Mucosa of descending colon (tissue), 3 donors: ENCODE results near the gene PRAC2. TPM values are rescaled to one million over a fixed set of nuclear protein-coding genes. Genes with fewer than 3 reads are reported as not detected.

ENCODE experiments used
- ATAC-seq: fragments of 200-7000 bp; cut with Tn5 transposase; one replicate; pipeline ENCODE4 v1.9.1; 2020; ENCODE audit warnings: mild to moderate bottlenecking, moderate library complexity
- DNase-seq, 3 donors: peaks; one replicate each; pipeline ENCODE4 v3.0.0-alpha.2; 2020
- H3K36me3 ChIP-seq: fragments of 200-600 bp; one replicate; pipeline ENCODE4 v1.8.0; 2021; ENCODE audit warnings: low read depth, mild to moderate bottlenecking
- H3K4me1 ChIP-seq: fragments of 200-600 bp; one replicate; pipeline ENCODE4 v1.8.0; 2021; ENCODE audit warnings: low read depth, mild to moderate bottlenecking
- H3K4me3 ChIP-seq: fragments of 200-600 bp; one replicate; pipeline ENCODE4 v1.8.0; 2021; ENCODE audit warnings: mild to moderate bottlenecking
- H3K9me3 ChIP-seq: fragments of 200-600 bp; one replicate; pipeline ENCODE4 v1.8.0; 2021; ENCODE audit warnings: mild to moderate bottlenecking
- CTCF ChIP-seq: fragments of 200-600 bp; IDR thresholded peaks from one replicate; pipeline ENCODE4 v1.8.0; 2022; ENCODE audit warnings: antibody characterized with exemption, mild to moderate bottlenecking
- intact Hi-C, 2 donors: fragments of 100-400 bp; cut with DNase I in 1 of 2; cut with micrococcal nuclease in 1 of 2; formaldehyde crosslinking; loops; one replicate each; pipeline versions ENCODE4 v1.11.0 to v1.11.1; 2022; cut with DNase I, micrococcal nuclease
- total RNA-seq, 3 donors: library from RNA; stranded (reverse); fragmentation: NEBNext Ultra II Directional in 2 of 3; extraction: Animal tissue kit (Norgen Biotek cat#: 25700) in 2 of 3; gene quantifications; one replicate each; pipeline versions ENCODE4 v1.2.1 to v1.2.4, GENCODE V29; 2021 to 2023
- donor health status: DM: no; HTN: no; CAD: no; lungs with moderate emphysema.
- donor health status: DM: no; HTN: no; CAD: no.
- donor health status: DM: no; HTN: yes; CAD: no.

Gene PRAC2
- total RNA-seq, 3 donors from 2014 or later = 6.6 to 24.0 (median 12.4) TPM

GRCh38 chr17:48740537-48740936, 17.6 kb downstream of the PRAC2 start:
- DNase-seq (no peak), ATAC-seq (no peak)
- H3K4me1 ChIP-seq = no peaks in the 10 kb centered on the region
- no peaks in the 10 kb centered on the region for H3K36me3 ChIP-seq
- no peak for TF ChIP-seq CTCF
- intact Hi-C loops = no loop called here
- no peaks in the 10 kb centered on the region for H3K9me3 ChIP-seq
- H3K4me3 ChIP-seq = no peak overlapping the region

GRCh38 chr17:48745381-48746275, 22.6 kb downstream of the PRAC2 start:
- ATAC-seq = peak; percentile 10

GRCh38 chr17:48746916-48747444, 24.0 kb downstream of the PRAC2 start:
- no peak for TF ChIP-seq CTCF
- Histone ChIP-seq H3K4me1 (no peaks in the 10 kb centered on the region), H3K4me3 (no peak overlapping the region), H3K36me3 (no peaks in the 10 kb centered on the region), H3K9me3 (no peaks in the 10 kb centered on the region)
- DNase-seq (no peak), ATAC-seq (no peak)
- intact Hi-C loops = no loop called here

More at GRCh38 chr17:48745381-48746275, 22.6 kb downstream of the PRAC2 start:
- Histone ChIP-seq H3K9me3 (no peaks in the 10 kb centered on the region), H3K4me3 (no peak overlapping the region), H3K36me3 (no peaks in the 10 kb centered on the region), H3K4me1 (no peaks in the 10 kb centered on the region)
- no peak for TF ChIP-seq CTCF
- no peak for DNase-seq
- intact Hi-C loops = no loop called here

- Histone ChIP-seq H3K4me1 (no peaks in the 10 kb centered on the region), H3K9me3 (no peaks in the 10 kb centered on the region), H3K4me3 (no peak overlapping the region), H3K36me3 (no peaks in the 10 kb centered on the region)
- DNase-seq (no peak), ATAC-seq (no peak)
- TF ChIP-seq CTCF = no peak
- intact Hi-C loops = no loop called here
These were observed 24.7 kb downstream of the PRAC2 start for GRCh38 chr17:48747445-48748363.

GRCh38 chr17:48748718-48749566, 26.0 kb downstream of the PRAC2 start:
- TF ChIP-seq CTCF = no peak
- no peak for DNase-seq
- H3K36me3 ChIP-seq = no peaks in the 10 kb centered on the region
- intact Hi-C loops = no loop called here
- no peak for ATAC-seq
- no peaks in the 10 kb centered on the region for H3K4me1 ChIP-seq
- H3K4me3 ChIP-seq = no peak overlapping the region
- H3K9me3 ChIP-seq = no peaks in the 10 kb centered on the region
